GM18873 (cell line): ENCODE results near the gene CANX.
"Not testable (repeated sequence)": the region's sequence is repeated elsewhere in the genome, so short reads cannot be mapped to it uniquely, and the experiment has no call there.

Experiments
- ATAC-seq: cut with Tn5 transposase; IDR thresholded peaks from one replicate; pipeline ENCODE4 v1.9.1; 2021; ENCODE audit warnings: mild to moderate bottlenecking, moderate library complexity, moderate number of reproducible peaks; ENCODE audit not compliant: unreplicated experiment, low FRiP score

CANX gene

DNA sequence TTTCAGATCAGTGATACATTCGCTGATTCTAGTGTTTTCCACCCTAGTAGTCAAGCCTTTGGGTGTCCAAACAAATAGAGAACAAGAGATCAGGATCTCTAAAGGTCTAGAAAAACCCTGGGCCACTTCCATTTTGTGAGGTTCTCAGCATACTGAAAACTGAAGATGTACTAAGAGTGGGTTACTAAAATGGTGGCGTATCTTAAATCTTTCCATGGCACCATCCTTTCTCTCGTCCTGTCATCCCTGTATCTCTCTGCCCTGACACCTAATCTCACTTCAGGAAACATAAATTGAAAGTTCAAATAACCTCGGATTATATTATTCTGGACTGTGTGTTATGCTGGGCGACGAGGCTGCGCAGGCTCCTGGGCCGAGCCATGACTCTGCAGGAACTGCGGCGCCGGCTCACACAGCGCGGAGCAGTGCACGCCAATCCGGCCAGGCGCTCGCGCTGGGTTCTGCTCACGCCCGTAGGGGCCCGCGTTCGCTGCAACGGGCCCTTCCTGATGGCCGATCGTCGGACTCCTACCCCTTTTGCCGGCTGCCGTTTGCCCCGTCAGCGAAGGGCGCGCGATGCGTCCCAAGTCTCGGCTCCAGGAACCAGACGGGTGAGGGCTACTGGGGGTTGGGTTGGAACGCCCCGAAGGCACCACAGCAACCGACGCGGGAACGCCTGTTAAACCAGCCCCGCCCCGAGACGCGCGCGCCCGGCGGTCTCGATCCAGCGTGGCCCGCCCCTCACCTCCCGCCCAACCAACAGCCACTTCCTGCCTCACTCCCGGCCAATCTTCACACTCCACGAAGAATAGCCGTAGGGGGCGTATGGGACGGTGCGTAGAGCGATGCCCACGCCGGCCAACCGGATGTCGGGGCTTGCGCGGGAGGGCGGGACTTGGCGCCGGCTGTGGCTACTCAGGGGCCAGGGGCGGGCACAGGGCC lies 503 bp upstream of the CANX start:
- ATAC-seq = peak; percentile 83

DNA sequence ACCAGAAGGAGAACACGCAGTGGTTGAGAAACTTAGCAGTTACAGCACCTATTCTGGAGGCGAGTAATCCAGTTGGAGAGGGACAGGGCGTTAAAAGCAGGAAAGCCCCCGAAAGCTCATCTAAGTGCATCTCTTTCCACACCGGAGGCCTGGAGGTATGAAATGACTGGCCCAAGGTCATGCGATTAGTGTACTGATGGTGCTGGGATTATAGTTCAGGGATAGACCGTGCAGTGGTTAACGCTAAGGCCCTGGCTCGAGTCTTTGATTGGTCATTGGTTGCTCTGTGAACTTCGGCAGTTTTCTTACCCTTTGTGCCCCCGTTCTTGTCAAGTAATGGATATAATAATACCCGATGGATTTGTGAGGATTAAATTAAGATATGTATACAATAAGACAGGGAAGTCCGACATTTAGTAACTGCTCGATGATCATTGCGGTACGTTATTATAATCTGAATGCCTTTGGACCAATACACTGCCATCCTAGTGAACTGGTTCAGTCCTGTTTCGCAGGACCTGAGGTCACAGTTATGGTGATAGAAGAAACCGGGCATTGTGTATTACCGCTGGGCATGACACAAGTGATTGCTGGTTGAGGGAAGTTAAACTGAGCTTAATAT lies 960 bp downstream of the CANX start:
- peak; percentile 25 for ATAC-seq

DNA sequence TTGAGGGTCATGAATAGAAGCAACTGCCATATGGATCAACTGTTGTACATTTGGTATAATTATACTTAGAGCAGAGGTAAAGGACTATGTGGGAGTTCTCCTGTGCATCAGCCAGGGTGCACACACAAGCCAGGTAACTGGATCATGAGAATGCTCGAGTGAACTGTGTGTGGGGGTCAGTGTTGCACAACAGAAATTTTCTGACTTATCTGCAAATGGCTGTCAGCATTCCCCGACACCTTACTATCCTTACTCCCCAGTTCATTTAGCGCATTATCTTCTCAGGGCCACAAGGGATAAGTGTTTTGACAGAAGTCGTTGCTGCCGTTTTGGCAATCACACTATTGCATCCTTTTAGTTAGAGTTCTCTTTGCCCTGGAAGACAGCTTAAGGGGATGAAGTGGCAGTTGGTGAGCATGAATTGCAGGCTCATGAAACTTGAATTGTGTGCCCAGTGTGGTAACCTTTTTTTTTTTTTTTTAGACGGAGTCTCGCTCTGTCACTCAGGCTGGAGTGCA lies 1.7 kb downstream of the CANX start:
- no peak for ATAC-seq

DNA sequence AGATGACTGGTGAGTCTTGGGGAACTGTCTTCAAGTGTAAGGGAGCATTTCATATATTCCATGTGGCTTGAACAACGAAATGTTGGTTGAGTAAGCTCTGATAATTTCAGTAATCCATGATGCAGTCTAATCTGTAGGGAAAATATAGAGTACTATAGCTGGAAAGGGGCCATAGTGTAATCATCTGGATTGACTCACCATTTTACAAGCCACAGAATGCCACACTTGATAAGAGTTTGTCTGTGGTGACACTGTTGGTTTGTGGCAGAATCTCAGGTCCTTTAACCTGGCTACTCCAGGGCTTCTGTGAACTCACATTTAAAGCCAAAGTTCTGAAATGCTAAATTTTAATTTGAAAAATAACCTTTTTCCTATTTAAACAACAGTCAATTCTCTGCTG lies 17.5 kb downstream of the CANX start:
- ATAC-seq = no peak

DNA sequence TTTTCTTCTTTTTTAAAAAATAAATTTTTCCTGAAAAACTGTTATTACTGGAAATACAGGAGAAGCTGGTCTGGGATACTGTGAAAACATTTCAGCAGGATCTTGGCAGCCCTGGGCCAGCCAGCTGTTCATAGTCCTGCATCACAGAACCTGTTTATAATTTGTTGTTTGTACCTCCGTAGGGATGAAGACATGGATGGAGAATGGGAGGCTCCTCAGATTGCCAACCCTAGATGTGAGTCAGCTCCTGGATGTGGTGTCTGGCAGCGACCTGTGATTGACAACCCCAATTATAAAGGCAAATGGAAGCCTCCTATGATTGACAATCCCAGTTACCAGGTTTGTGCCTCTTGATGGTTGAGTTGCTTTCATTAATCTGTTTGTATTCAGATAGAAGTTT lies 21.5 kb downstream of the CANX start:
- no peak for ATAC-seq

DNA sequence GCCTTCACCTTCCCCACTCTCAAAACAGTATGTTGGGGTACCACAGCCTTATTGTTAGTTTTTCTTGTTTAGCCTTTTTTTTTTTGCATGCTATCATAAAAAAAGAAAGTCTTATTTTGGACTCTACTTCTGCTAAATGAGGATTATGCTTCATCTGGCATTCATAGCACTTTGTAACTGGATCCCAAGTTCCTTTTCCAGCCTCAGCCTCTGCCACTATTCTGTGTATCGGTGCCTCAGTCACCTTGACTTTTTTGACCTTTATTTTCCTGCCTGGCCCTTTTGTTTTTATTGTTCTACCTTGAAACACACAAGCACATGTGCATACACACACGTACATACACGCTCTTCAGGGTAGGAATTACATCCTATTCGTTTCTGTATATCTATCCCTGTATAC lies 25.4 kb downstream of the CANX start:
- no peak for ATAC-seq

DNA sequence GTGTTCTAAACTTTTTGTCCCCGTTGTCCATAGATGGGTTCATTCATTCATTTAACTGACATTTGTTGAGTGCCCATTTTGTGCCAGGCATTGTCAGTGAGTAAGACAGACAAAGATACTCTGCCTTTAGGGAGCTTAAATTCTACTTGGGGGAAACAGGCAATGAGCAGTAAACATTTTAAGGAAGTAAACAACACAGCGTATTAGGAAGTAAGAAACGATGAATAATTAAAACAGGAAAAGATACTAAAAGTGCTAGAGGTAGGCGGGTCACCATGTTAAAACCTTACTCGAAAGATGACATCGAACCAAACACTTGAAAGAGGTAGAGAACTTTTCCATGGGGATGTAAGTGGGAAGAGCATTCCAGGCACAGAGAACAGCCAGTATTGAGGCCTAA lies 28.3 kb downstream of the CANX start:
- ATAC-seq = no peak

DNA sequence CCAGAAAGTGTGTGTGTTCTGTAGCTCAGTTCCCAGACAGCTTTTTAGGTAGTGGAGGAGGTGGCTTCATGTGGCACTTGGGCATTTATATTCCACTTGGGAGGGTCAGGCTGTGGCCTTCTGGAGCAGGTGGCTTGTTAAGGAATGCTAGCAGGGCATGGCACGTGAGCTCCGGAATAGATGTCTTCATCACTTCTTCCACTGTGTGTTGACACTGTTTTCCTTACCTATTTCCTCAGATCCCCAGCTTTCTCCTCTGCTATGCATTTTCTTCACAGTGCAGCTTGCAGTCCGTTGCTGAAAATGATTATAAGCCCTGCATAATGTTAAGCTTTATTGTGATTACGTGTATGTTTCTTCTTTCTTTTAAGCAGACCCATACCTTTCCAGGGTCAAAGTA lies 30.5 kb downstream of the CANX start:
- ATAC-seq = no peak

DNA sequence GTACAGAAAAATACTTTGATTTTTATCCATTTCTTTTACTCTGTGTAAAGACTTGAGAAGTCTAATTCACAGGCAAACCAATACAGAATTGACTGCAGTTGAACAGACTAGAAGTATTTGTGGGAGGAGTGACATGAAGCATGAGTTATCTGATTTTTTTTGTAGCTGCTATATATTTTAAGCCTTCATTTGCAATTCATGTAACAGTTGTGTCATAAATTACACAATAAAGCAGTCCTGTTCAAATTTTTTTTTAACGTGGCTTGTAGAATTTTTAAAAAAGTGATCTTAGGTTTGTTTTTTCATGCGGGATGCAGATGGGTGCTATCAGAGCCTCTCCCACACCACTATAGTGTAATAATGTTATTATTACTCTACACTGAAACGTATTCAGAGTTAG lies 31.0 kb downstream of the CANX start:
- ATAC-seq = no peak

DNA sequence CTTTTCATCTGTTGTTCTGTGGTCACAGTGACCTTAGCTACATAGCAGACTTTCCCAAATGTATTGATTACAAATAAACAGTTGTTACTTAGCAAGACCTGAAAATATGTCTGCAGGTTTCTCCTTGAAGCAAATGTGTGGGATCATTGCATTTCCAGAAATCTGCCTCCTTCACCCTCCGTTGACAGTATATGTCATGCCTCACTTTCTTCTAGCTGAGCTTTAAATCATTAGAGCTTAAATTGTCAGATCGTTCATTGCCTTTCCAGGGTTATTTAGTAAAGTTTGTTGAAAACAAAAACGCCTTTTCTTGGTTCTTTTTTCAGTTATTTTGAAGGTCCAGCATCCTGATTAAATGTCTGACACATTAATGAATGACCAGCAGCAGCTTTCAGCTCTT lies 31.6 kb downstream of the CANX start:
- ATAC-seq = no peak

DNA sequence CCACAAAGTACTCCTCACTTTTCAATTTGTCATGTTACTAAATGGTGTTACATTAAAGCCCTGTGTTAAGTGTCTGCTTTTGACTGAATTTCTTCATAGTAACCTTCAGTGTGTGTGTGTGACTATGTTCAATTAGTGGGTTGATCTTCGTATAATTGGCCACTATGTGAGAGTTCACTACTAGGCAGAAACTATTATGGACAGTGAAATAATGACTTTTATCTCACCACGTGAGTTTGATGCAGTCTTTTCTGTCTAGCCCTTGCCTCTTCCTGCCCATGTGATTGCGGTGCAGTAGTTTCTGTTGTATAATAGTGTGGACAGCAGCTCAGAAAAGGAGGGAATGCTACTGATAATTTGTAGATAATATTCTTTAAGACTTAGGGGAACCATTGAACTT lies 32.1 kb downstream of the CANX start:
- ATAC-seq = no peak

DNA sequence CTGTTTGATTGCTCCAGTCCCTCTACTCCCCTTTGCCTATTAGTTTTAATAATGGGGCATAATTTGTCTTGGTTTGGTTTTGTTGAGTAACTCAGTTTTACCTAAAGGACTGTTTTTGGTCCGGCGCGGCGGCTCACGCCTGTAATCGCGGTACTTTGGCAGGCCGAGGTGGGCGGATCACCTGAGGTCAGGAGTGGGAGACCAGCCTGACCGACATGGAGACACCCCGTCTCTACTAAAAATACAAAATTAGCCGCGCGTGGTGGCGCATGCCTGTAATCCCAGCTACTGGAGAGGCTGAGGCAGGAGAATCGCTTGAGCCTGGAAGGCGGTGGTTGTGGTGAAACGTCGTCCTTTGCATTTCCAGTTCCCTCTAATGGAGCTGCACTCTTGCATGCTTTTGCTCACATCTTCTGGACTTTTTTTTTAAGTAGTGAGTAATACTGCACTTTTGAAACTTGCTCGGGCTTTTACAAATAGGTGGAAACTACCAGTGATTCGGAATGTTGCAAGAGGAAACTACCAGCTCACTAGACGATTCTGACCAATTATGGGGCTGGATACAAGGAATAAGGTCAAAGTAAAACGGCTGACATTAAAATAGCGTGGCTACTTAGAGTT lies 33.1 kb downstream of the CANX start:
- ATAC-seq = peak; percentile 12

DNA sequence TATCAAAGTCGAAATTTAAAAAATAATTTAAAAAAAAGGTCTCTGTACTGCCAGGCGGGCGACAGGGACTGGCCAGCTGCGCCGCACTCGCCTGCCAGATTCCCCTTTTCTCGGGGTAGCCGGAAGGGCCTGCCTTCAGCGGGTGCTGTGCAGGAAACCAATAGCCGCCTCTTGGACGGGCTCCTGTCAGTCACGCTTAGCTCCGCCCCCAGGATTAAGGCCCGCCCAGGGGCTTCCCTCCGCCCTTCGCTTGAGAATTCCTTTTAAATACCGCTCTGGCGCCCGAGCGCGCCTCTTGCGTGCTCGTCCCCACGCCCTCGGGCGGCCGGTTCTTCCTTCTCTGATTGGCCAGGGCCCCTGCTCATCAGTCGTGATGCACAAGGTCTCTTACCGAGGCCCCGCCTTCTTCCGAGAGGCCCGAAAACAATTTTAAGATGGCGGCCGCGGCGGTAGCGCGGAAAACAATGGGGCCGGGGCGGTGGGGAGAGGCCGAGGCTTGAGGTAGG lies 33.7 kb downstream of the CANX start, which contains the start of gene MAML1:
Gene MAML1, plus strand, starts transcription at position 411 of the 506 bp plus-strand sequence. CDS start 291 bp downstream, outside the sequence.
- ATAC-seq = peak; percentile 95

DNA sequence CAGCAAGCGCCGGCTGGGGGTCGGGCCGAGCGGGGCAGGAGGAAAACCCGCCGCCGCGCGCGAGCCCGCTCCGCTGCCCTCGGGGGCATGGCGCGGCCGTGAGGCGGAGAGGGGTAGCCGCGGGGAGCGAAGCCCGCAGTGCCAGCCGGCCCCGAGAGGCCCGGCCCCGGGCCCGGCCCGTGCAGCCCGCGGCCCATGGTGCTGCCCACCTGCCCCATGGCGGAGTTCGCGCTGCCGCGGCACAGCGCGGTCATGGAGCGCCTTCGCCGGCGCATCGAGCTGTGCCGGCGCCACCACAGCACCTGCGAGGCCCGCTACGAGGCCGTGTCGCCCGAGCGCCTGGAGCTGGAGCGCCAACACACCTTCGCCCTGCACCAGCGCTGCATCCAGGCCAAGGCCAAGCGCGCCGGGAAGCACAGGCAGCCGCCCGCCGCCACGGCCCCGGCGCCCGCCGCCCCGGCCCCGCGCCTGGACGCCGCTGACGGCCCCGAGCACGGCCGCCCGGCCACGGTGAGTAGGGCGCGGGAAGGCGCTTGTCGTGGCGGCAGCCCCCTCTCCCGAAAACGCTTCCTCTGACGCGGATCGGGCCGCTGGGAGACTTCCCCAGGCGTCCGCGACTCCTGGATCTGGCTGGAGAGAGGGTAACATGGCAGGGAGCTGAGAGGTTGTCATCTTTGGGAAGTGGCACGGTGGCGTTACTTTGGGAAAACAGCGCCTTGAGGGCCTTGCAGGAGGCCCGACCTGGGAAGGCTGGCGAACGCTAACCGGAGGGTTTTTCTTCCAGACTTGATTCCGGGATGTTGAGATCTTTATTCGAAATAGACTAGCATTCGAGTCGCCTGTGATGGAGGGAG lies 34.4 kb downstream of the CANX start:
- peak; percentile 7 for ATAC-seq

DNA sequence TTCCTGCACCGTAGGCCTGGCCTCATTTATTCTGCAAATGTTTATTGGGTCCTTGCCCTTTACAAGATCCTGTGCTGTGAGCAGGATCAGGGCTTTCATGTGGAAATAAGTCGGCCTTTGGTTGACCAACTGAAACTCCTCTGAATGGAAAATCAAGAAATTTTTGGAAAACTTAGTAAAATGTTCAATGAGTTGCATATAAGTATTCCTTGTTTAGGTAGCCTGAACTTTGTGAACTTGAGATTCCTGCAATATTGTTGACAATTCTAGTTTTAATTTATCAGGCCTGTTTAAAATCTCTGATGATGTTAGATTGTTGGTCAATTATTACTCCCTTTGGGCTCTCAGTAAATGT lies 35.0 kb downstream of the CANX start:
- ATAC-seq = no peak

DNA sequence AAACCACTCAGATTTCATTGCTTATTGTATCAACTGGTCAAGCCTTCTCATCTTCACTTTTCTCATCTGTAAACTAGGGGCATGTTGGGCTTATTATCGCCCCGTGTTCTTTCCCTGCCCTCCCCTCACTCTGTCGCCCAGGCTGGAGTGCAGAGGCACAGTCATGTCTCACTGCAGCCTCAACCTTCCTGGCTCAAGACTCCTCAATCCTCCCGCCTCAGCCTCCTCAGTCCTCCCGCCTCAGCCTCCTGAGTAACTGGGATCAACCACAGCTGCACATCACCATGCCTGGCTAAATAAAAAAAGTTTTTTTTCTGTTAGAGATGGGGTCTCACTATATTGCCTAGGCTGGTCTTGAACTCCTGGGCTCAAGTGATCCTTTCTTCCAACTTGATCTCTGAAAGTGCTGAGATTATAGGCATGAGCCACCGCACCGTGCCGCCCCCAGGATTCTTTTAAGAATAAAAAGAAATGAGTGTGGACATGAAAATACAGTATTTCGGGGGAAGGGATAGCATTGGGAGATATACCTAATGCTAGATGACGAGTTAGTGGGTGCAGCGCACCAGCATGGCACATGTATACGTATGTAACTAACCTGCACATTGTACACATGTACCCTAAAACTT lies 35.9 kb downstream of the CANX start:
- ATAC-seq = no peak

DNA sequence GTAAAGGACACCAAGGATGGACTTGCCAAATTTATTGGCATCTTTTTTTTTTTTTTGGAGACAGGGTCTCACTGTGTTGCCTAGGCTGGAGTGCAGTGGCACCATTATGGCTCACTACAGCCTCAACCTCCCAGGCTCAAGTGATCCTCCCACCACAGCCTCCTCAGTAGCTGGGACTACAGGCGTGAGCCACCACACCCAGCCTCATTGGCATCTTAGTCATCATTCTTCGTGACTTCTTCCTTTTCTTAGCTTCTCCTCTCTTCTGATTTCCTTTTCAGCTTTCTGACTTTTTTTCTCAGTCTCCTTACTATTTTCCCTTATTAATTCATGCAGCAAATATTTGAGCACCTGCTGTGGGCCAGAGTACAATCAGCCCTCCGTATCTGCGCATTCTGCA lies 40.0 kb downstream of the CANX start:
- ATAC-seq = no peak

DNA sequence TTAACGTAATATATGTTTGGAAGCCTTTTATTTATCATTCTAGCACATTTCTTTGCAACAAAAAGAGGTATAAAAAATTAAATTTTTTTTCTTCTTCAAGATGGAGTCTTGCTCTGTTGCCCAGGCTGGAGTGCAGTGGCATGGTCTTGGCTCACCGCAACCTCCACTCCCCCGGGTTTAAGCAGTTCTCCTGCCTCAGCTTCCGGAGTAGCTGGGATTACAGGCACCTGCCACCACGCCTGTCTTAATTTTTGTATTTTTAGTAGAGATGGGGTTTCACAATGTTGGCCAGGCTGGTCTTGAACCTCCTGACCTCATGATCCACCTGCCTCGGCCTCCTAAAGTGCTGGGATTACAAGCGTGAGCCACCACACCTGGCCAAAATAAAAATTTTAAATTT lies 45.3 kb downstream of the CANX start:
- not testable (repeated sequence) for ATAC-seq

DNA sequence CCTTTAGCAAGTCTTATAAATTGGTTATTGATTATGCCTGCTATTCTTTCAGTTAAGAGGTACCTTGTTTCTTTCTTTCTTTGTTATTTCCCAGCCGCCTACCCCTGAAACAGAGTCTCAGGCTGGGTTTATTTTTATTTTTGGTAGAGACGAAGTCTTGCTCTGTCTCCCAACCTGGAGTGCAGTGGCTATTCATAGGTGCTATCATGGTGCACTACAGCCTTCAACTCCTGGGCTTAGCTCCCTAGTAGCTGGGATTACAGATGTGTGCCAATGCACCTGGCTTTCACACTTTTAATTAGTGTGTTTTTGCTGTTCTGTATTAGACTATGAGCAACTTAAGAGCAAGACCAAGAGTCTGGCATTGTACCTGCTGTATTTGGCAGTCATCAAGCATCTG lies 48.1 kb downstream of the CANX start:
- ATAC-seq = no peak

DNA sequence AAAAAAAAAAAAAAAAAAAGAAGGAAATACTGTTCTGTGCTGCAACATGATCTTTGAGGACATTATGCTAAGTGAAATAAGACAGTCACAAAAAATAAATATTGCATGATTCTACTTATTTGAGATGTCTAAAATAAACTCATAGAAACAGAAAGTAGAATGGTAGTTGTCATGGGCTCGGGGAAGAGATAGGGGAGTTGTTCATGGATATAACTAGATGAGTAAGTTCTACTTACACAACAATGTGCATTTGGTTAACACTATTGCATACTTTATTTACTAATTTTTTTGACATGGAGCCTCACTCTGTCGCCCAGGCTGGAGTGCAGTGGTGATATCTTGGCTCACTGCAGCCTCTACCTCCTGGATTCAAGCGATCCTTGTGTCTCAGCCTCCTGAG lies 49.0 kb downstream of the CANX start:
- no peak for ATAC-seq
